Measurements from ENCODE around the gene PRODH. TPM values are rescaled to one million over a fixed set of nuclear protein-coding genes. Genes with fewer than 3 reads are reported as not detected.
"Not testable (repeated sequence)": the region's sequence is repeated elsewhere in the genome, so short reads cannot be mapped to it uniquely, and the experiment has no call there.

Gene PRODH
- total RNA-seq, 4 donors from 2014 or later: 48.3 to 202 (median 147) TPM

DNA sequence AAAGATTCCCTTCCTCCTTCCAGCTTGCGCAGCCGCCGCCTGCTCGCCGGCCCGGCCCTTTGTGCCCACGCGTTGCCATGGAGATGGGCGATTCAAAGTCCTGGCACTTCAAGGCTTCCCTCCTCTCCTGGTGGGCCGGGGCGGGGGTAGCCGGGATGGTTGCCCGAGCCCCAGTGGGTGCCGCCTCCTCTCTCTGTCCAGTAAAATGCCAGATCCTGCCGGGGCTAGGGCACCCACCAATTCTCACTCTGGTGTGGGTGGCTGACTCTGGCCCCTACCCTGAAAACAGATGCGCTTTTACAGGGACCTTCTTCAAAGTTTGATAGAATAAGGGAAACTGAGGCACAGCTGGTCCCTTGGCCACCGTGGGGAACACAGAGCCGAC is 22.2 kb upstream of the PRODH start:
- DNase-seq (ENCODE audit: low spot score in 2 of 2): not testable (repeated sequence)
- 67 to 70% methylated on average over 11 to 17 of the region's 18 CpGs for WGBS, 2 donors

DNA sequence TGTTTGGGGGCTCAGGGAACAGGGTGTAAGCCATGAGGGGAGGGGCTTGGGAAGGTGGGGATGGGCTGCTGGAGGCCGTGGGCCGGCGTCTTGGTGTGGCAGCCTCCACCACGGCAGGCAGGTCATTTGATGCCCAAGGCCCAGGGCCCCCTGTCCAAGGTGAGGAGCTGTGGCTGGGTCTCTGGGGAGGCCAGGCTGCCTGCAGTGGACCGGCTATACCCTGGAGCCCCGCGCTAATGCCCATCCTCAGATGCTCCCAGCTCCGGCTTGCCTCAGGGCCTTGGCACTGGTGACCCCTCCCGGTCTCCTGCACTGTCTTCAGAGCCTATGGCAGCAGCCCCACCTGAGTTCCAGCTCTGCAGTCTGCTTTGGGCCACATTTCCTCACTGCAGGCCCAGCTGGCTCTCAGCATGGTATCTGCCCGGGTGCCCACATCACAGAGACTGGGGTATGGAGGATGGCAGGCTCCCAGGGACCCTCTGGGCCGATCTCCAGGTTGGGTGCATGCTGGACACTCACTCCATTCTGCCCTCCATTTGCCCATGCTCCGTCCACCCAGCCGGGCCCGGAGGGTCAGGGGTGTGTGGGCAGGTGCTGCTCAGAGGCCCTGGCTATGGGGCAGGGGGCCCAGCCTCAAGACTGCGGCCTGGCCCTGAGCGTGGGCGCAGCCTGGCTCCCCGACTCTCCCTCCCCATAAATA is 21.7 kb upstream of the PRODH start:
- not testable (repeated sequence) for H3K4me1 ChIP-seq; H3K9me3 ChIP-seq; H3K36me3 ChIP-seq; H3K4me3 ChIP-seq; H3K27me3 ChIP-seq; DNase-seq (ENCODE audit: low spot score in 2 of 2); H3K27ac ChIP-seq
- 31 to 57% methylated on average over 3 to 9 of the region's 18 CpGs for WGBS, 2 donors

More for the DNA sequence above, 22.2 kb upstream of the PRODH start:
- H3K9me3 ChIP-seq, H3K36me3 ChIP-seq, H3K27me3 ChIP-seq, H3K4me1 ChIP-seq, H3K27ac ChIP-seq, H3K4me3 ChIP-seq: not testable (repeated sequence)

DNA sequence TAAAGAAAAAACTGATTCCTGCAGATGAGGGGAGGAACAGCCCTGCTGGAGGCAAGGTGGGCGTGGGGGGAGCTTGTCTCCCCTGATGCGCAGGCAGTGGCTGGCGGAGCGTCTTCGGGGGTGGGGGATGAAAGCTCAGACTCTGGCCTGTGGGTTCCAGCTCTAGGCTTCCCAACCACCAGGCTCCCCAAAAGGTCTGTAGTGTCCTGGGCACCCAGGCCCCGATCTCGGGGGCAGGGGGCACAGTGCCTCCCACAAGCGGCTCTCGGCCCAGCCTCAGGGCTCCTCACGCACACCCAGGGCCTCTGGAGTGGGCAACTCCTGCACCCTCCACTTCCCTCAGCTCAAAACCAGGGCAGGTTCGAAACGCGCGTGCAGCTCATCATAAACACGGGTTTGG is 20.9 kb upstream of the PRODH start:
- H3K4me3 ChIP-seq; H3K36me3 ChIP-seq; H3K27ac ChIP-seq; DNase-seq (ENCODE audit: low spot score in 2 of 2); H3K9me3 ChIP-seq; H3K4me1 ChIP-seq; H3K27me3 ChIP-seq: not testable (repeated sequence)
- 65 to 73% methylated on average over 10 to 15 of the region's 15 CpGs for WGBS, 2 donors

DNA sequence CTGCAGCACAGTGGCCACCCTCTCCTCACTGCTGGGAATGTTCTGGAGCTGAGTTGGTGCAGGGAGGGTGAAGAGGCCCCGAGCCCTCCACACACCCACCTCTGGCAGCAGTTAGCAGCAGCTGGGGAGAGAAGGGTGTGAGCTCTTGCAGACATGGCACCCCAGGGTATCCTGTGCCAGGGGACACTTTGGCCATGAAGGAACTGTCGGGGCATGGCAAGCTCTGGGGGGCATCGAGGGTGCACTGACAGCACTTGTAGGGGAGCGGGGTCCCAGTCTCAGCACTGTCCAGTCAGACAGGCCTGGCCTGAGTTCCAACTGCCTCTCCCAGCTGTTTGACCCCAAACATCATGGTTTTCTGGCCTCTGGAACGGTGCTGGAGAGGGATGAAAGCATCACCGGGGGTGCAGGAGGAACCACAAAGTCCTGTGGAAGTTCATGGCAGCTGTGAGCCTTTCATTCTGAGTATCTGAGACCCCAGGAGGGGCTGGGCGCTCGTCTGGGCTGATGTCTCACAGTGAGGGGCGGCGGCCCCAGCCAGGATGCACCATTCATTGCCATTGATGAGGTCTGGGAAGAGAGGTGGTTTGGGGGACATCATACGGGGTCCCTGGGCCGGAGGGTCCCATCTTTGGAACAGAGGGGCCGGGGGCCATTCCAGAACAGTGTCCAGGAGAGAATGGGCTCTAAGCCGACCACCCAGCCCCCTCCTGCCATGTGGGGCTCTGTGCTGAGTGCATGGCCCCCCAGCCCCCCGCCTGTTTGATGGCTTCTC is 20.2 kb upstream of the PRODH start:
- DNase-seq (ENCODE audit: low spot score in 2 of 2); H3K27me3 ChIP-seq: not testable (repeated sequence)

DNA sequence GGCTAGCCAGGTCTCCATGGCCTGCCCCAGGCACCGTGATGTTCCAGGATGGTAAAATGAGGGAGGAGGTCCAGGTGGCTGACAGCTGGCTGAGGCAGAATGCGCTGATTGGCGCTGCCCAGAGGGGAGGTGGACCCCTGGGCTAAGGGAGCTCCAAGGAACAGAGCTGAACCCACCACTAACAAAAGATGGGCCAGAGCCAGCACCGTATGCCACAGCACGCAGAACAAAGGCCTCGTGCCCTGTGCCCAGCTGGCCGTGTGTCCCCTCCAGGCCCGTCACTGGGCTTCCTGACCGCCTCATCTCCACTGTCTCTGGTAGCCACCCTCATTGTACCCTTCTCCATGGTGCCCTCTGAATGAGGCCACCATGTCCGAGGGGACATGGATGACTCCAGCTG is 19.6 kb upstream of the PRODH start:
- no peak overlapping the region for H3K27ac ChIP-seq
- 71 to 85% methylated on average over 4 to 10 of the region's 10 CpGs for WGBS, 2 donors
- TF ChIP-seq, protein P1, sequence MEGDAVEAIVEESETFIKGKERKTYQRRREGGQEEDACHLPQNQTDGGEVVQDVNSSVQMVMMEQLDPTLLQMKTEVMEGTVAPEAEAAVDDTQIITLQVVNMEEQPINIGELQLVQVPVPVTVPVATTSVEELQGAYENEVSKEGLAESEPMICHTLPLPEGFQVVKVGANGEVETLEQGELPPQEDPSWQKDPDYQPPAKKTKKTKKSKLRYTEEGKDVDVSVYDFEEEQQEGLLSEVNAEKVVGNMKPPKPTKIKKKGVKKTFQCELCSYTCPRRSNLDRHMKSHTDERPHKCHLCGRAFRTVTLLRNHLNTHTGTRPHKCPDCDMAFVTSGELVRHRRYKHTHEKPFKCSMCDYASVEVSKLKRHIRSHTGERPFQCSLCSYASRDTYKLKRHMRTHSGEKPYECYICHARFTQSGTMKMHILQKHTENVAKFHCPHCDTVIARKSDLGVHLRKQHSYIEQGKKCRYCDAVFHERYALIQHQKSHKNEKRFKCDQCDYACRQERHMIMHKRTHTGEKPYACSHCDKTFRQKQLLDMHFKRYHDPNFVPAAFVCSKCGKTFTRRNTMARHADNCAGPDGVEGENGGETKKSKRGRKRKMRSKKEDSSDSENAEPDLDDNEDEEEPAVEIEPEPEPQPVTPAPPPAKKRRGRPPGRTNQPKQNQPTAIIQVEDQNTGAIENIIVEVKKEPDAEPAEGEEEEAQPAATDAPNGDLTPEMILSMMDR (IDR thresholded peaks at IDR 0.05): no peak
- TF ChIP-seq EP300 (IDR thresholded peaks at IDR 0.05) (no peak), POLR2A (IDR thresholded peaks at IDR 0.05) (no peak)
- H3K4me3 ChIP-seq: no peak overlapping the region
- DNase-seq (ENCODE audit: low spot score in 2 of 2): no peak
- no peaks in the 10 kb centered on the region for H3K9me3 ChIP-seq
- no peaks in the 10 kb centered on the region for H3K4me1 ChIP-seq
- no peaks in the 10 kb centered on the region for H3K36me3 ChIP-seq
- H3K27me3 ChIP-seq: no peaks in the 10 kb centered on the region

More for the DNA sequence above, 20.2 kb upstream of the PRODH start:
- not testable (repeated sequence) for H3K4me3 ChIP-seq, H3K27ac ChIP-seq, H3K36me3 ChIP-seq, H3K4me1 ChIP-seq, H3K9me3 ChIP-seq
- WGBS, 2 donors: 64 to 68% methylated on average over 12 to 15 of the region's 15 CpGs

DNA sequence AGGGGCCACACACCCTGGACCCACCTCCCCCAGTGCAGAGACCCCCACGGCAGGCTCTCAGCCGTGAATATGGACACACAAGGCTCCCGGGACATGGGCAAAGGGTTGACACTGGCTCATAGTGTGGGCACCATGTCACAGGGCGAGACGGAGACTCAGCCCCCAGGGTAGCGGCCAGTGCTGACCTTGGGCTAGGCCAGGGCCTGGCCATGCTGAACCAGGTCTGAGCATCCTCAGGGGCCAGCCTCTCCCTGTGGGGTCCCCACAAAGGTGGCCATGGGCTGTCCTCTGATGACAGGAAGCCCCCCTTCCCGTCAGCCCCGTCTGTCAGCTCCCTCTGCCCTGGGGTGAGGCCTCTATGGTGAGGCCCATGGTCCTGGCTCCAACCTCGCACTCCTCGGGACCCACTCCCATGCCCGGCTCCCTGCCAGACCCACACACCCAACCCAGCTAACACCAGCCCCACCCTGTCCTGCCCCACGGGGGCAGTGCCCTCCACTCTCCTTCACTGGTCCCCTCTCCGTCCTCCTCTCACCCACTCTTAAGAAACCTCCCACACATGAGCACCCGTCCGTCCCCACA is 19.0 kb upstream of the PRODH start:
- WGBS, 2 donors: 75 to 81% methylated on average over 9 to 13 of the region's 15 CpGs
- Histone ChIP-seq H3K4me3 (no peak overlapping the region), H3K4me1 (no peaks in the 10 kb centered on the region), H3K36me3 (no peaks in the 10 kb centered on the region), H3K9me3 (no peaks in the 10 kb centered on the region), H3K27me3 (no peaks in the 10 kb centered on the region), H3K27ac (no peak overlapping the region)
- TF ChIP-seq, protein P1 (IDR thresholded peaks at IDR 0.05): no peak
- TF ChIP-seq EP300 (IDR thresholded peaks at IDR 0.05) (no peak), POLR2A (IDR thresholded peaks at IDR 0.05) (no peak)
- peak in 1 of 2 donors; percentile 1 for DNase-seq (ENCODE audit: low spot score in 2 of 2)

DNA sequence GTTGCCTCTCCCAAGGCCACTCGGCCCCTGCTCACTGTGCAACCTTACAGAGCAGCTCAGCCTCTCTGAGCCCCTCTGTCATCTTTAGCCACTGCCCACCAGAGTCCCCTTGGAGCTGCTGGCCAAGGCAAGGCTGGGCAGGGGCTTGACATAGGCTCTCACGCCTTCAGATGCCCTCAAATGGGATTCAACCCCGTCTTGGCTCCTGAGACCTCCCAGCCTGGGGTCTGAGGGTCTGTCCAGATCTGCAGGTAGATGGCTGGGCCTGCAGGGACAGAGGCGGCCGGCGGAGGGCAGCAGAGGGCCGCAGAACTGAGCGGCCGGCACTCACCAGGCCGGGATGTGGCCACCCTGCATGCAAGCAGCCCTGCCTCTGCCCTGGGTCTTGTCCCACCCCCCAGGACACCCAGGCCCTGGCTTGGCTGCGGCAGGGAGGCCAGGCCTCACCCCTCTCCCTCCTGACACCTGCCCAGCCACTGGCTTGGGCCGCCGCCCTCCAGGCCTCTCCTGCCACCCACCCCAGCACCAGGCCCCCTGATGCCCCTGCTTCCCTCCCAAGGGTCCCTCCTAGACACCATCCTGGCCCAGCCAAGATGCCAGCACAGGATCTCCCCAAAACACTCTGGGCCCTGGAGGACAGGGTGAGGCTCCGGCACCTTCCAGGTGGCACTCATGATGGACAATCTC is 18.4 kb upstream of the PRODH start:
- H3K4me3 ChIP-seq, H3K27me3 ChIP-seq: not testable (repeated sequence)

DNA sequence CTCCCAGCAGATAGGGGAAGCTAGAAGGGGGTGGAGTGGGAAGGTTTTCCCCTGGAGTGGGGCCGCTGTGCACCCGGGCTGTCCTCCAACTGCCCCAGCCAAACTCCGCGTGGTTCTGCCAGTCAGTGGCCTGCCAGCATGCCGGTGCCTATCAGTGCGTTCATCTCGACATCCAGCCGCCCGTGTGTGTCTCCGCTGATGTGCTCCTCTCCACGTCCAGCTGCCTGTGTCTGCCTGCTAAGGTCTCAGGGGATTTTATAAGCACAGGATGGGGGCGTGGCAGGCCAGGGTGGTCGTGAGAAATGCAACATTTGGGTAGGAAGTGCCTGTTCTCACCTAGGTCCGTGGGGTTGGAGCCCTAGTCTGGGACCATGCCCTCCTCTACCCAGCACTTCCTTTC is 17.0 kb upstream of the PRODH start:
- not testable (repeated sequence) for H3K36me3 ChIP-seq; H3K27ac ChIP-seq; H3K4me1 ChIP-seq; H3K4me3 ChIP-seq; H3K9me3 ChIP-seq; DNase-seq (ENCODE audit: low spot score in 2 of 2)
- peaks cover 0 to 10% of the 10 kb centered on the region in 2 donors for H3K27me3 ChIP-seq
- WGBS, 2 donors: 49 to 54% methylated on average over 6 to 8 of the region's 14 CpGs

More for the DNA sequence above, 18.4 kb upstream of the PRODH start:
- DNase-seq (ENCODE audit: low spot score in 2 of 2): peak; percentile 55 to 79
- H3K4me1 ChIP-seq, H3K27ac ChIP-seq, H3K36me3 ChIP-seq, H3K9me3 ChIP-seq: not testable (repeated sequence)
- TF ChIP-seq, protein P1 (IDR thresholded peaks at IDR 0.05): peak; percentile 82 to 89 (median 84)
- WGBS, 2 donors: 6 to 21% methylated on average over 6 to 14 of the region's 14 CpGs

Data from tibial nerve (tissue), 4 donors.